PFSK-1 (cell line): ENCODE results near the gene NDUFAF7.

ENCODE experiments used
- FOXP2 ChIP-seq: optimal IDR thresholded peaks from 2 replicates; pipeline ENCODE3; 2011; ENCODE audit warnings: borderline replicate concordance, control low read depth, inconsistent platforms; ENCODE audit not compliant: insufficient read depth; ENCODE audit errors: extremely low read length, extremely low read depth
- POLR2AphosphoS5 ChIP-seq: IDR thresholded peaks from 2 replicates; pipeline ENCODE4 v1.6.1; 2012; ENCODE audit warnings: low read depth, mild to moderate bottlenecking, control low read depth, low read length, moderate library complexity
- SIN3A ChIP-seq: IDR thresholded peaks from 2 replicates; pipeline ENCODE4 v1.6.1; 2012; ENCODE audit warnings: mild to moderate bottlenecking, low read length, moderate library complexity, borderline replicate concordance; ENCODE audit not compliant: insufficient read depth
- TAF1 ChIP-seq: IDR thresholded peaks from 2 replicates; pipeline ENCODE4 v1.6.1; 2012; ENCODE audit warnings: low read length, control low read depth, borderline replicate concordance; ENCODE audit not compliant: insufficient read depth
- TF ChIP-seq, protein P1 (sequence below), 2 experiments: IDR thresholded peaks; 2 replicates each; pipeline versions ENCODE4 v1.6.1 to v1.8.0; 2011 to 2012; ENCODE audit warnings: low read depth in 2 of 2, low read length in 2 of 2, control low read depth in 1 of 2, inconsistent platforms in 1 of 2, mild to moderate bottlenecking in 1 of 2, moderate library complexity in 1 of 2; ENCODE audit not compliant: insufficient read depth in 1 of 2

The NDUFAF7 gene

DNA sequence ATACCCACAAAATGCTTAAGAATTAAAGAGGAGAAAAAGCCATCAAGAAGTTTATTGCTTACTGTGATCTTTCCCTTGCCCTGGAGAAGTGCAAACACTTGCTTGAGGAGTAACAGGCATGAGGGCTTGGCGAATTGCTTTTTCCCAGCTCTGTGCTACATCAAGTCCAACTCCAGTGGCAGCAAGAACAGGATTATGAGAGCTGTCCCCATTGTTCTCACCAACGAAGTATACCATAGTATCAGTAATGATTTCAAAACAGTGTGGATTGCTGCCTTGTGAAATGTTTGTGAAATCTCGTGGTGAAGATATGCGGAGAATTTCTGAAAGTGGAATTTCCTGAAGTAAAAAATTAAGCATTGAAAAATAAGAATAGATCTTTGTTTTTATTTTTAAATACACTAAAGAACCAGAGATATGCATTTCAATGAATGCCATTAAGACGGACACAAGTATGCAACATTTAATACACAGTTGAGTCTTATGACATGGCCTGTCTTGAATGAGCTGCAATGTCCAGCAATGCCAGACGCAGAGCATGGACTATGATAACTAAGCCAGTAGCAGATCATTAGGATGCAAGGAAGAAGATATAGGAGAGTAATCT, 43.0 kb downstream of the NDUFAF7 start:
- no peak for TF ChIP-seq POLR2AphosphoS5
- TF ChIP-seq TAF1: no peak
- TF ChIP-seq FOXP2: no peak
- TF ChIP-seq, protein P1, sequence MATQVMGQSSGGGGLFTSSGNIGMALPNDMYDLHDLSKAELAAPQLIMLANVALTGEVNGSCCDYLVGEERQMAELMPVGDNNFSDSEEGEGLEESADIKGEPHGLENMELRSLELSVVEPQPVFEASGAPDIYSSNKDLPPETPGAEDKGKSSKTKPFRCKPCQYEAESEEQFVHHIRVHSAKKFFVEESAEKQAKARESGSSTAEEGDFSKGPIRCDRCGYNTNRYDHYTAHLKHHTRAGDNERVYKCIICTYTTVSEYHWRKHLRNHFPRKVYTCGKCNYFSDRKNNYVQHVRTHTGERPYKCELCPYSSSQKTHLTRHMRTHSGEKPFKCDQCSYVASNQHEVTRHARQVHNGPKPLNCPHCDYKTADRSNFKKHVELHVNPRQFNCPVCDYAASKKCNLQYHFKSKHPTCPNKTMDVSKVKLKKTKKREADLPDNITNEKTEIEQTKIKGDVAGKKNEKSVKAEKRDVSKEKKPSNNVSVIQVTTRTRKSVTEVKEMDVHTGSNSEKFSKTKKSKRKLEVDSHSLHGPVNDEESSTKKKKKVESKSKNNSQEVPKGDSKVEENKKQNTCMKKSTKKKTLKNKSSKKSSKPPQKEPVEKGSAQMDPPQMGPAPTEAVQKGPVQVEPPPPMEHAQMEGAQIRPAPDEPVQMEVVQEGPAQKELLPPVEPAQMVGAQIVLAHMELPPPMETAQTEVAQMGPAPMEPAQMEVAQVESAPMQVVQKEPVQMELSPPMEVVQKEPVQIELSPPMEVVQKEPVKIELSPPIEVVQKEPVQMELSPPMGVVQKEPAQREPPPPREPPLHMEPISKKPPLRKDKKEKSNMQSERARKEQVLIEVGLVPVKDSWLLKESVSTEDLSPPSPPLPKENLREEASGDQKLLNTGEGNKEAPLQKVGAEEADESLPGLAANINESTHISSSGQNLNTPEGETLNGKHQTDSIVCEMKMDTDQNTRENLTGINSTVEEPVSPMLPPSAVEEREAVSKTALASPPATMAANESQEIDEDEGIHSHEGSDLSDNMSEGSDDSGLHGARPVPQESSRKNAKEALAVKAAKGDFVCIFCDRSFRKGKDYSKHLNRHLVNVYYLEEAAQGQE (IDR thresholded peaks at IDR 0.05; ENCODE audit: insufficient read depth in 1 of 2, low read depth in 2 of 2, low read length in 2 of 2): no peak
- TF ChIP-seq SIN3A: no peak

DNA sequence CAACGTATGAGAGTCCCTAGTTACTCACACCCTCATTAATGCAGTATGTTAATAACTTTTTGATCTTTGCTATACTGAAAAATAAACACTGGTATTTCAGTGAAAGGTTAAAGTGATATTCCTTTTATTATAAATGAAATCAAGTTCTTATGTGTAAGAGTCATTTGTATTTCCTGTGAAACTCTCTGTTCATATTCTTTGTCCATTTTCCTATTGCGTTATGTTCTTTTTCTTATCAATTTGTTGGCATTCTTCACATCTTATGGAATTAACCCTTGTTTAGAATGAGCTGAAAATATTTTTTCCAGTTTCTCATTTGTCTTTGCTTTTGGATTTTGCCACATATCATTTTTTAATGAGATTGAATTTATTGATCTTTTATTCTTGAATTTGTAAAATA, 44.8 kb downstream of the NDUFAF7 start:
- TF ChIP-seq FOXP2 (no peak), POLR2AphosphoS5 (no peak), SIN3A (no peak)
- TF ChIP-seq, protein P1 (IDR thresholded peaks at IDR 0.05; ENCODE audit: insufficient read depth in 1 of 2, low read depth in 2 of 2, low read length in 2 of 2): no peak

GRCh38 chr2:37281916-37282315, 50.5 kb downstream of the NDUFAF7 start:
- no peak for TF ChIP-seq SIN3A
- no peak for TF ChIP-seq FOXP2
- TF ChIP-seq, protein P1 (IDR thresholded peaks at IDR 0.05; ENCODE audit: insufficient read depth in 1 of 2, low read depth in 2 of 2, low read length in 2 of 2): no peak
- TF ChIP-seq TAF1: no peak
- TF ChIP-seq POLR2AphosphoS5: no peak

- TF ChIP-seq POLR2AphosphoS5: no peak
These were observed 51.3 kb downstream of the NDUFAF7 start for GRCh38 chr2:37282746-37283145.

GRCh38 chr2:37283207-37283606, 51.7 kb downstream of the NDUFAF7 start:
- TF ChIP-seq FOXP2 (no peak), POLR2AphosphoS5 (no peak), SIN3A (no peak), TAF1 (no peak)
- TF ChIP-seq, protein P1 (IDR thresholded peaks at IDR 0.05; ENCODE audit: insufficient read depth in 1 of 2, low read depth in 2 of 2, low read length in 2 of 2): no peak
